HG03439 (cell line): ENCODE data around the gene SLC4A5.

Source experiments
- ATAC-seq: cut with Tn5 transposase; IDR thresholded peaks from one replicate; pipeline ENCODE4 v1.9.1; 2021; ENCODE audit warnings: mild to moderate bottlenecking, moderate library complexity; ENCODE audit not compliant: unreplicated experiment

Gene SLC4A5

GRCh38 chr2:74178211-74179062 lies 164.8 kb downstream of the SLC4A5 start, which contains the start of gene MOB1A:
TSS of gene MOB1A (minus strand) at chr2:74178879. CDS start at chr2:74178674, 205 bp downstream.
- ATAC-seq: peak; percentile 82

DNA sequence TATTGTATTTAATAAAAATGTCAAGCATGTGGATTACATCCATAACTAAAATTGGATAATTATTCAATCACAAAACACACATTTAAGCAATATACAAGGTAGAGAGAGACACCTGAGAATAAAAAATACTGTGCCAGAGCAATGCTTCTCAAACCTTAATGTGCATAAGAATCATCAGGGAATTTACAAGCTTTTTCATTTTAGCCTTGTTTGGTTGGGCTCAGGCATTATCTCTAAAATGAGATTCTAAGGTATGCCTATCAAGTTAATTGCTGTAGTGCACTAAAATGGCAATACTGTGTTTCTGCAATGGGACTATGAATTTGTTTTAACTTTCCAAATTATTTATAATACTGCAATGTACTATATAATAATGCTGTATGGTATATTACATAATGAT lies 165.5 kb downstream of the SLC4A5 start:
- ATAC-seq: no peak

DNA sequence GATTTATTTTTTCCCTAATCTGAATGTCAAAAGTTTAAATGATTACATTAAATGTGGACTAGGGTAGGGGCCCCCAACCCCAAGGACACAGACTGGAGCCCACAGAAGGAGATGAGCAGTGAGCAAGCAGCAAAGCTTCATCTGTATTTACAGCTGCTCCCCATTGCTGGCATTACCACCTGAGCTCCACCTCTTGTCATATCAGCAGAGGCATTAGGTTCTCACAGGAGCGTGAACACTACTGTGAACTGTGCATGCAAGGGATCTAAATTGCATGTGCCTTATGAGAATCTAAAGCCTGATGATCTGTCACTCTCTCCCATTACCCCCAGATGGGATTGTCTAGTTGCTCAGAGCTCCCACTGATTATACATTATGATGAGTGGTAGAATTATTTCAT lies 168.3 kb downstream of the SLC4A5 start:
- no peak for ATAC-seq

DNA sequence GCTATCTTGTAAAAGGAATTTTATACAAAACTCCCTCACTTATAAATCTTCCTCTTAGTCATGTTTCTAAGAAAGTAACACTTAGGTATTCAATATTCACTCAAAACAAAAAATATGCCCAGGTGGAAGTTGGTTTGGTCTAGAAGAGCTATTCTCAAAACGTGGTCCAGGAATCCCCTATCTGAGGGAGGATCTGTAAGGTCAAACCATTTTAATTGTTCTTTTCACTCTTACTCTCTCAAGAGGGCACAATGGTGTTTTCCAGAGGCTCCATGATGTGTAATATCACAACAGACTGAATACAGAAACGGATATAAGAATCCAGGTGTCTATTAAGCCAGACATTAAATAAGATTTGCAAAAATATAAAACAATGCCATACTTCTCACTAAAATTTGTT lies 174.5 kb downstream of the SLC4A5 start:
- ATAC-seq: no peak
